GM12878 (cell line): ENCODE measurements around the gene AKNA.

Experiments
- EP300 ChIP-seq, 2 experiments: fragments of 150-350 bp in 1 of 2; IDR thresholded peaks; 2 replicates each; pipeline ENCODE4 v1.6.1; 2011 to 2012; ENCODE audit warnings: low read depth in 2 of 2, low read length in 2 of 2, borderline replicate concordance in 1 of 2, improper control_type of control experiment in 1 of 2, inconsistent platforms in 1 of 2; ENCODE audit not compliant: control insufficient read depth in 1 of 2
- FOXM1 ChIP-seq: IDR thresholded peaks from 2 replicates; pipeline ENCODE4 v1.6.1; 2012; ENCODE audit warnings: low read depth, mild to moderate bottlenecking, inconsistent platforms, low read length, moderate library complexity
- NRF1 ChIP-seq: conservative IDR thresholded peaks from 2 replicates; pipeline ENCODE4 v1.6.1; 2011; ENCODE audit warnings: mild to moderate bottlenecking, low read depth, low read length, improper control_type of control experiment
- POLR2AphosphoS5 ChIP-seq: IDR thresholded peaks from 2 replicates; pipeline ENCODE4 v1.6.1; 2011; ENCODE audit warnings: mild to moderate bottlenecking, low read length, inconsistent platforms
- RBBP5 ChIP-seq: fragments of 200-600 bp; sonication (generic); conservative IDR thresholded peaks from 2 replicates; pipeline ENCODE4 v1.6.1; 2016
- TARDBP ChIP-seq: IDR thresholded peaks from 2 replicates; pipeline ENCODE4 v1.6.1; 2016; ENCODE audit warnings: borderline replicate concordance
- ZNF274 ChIP-seq: IDR thresholded peaks from one replicate; pipeline ENCODE4 v1.8.0; 2011; ENCODE audit not compliant: insufficient read length, insufficient read depth
- TF ChIP-seq, protein P1 (sequence below), 3 experiments: IDR thresholded peaks in 2 of 3; conservative IDR thresholded peaks in 1 of 3; 2 replicates each; pipeline ENCODE4 v1.5.1; 2011; ENCODE audit warnings: low read depth in 3 of 3, low read length in 3 of 3, mild to moderate bottlenecking in 3 of 3, control low read depth in 2 of 3, moderate library complexity in 2 of 3, inconsistent platforms in 1 of 3, mixed read lengths in 1 of 3; ENCODE audit not compliant: control insufficient read depth in 2 of 3, insufficient read depth in 1 of 3; ENCODE audit errors: extremely low read depth in 1 of 3
- TF ChIP-seq, protein P2 (sequence below): IDR thresholded peaks from 2 replicates; pipeline ENCODE4 v1.6.1; 2012; ENCODE audit warnings: low read depth, low read length, improper control_type of control experiment
- TF ChIP-seq, protein P3 (sequence below): fragments of 450-650 bp; formaldehyde crosslinking; IDR thresholded peaks from 2 replicates; pipeline ENCODE4 v1.4.0; 2020; ENCODE audit warnings: mild to moderate bottlenecking, moderate library complexity
- TF ChIP-seq, protein P4 (sequence below): IDR thresholded peaks from 2 replicates; pipeline ENCODE4 v1.6.1; 2012; ENCODE audit warnings: mild to moderate bottlenecking, low read depth, low read length

DNA sequence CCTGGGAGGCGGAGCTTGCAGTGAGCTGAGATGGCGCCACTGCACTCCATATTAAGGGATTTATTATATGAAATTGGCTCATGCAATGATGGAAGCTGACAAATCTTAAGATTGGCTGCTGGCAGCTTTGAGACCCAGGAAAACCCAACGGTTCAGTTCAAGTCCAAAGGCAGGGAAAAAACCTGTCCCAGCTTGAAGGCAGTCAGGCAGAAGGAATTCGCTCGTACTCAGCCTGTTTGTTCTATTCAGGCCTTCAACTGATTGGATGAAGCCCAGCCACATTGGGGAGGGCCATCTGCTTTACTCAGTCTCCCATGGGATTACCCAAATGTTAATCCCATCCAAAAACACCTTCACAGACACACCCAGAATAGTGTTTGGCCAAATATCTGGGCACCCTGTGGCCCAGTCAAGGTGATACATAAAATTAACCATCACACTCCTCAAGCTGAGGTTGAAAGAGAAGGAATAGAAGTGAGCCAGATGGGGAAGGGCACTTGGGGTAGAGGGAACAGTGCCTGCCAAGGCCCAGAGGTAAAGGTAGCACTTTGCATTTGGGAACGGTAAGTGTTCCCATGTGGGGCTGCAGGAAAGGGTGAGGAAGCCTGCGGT is 73.4 kb downstream of the AKNA start:
- TF ChIP-seq NRF1, result no peak
- TF ChIP-seq POLR2AphosphoS5, result no peak
- TF ChIP-seq, protein P1, sequence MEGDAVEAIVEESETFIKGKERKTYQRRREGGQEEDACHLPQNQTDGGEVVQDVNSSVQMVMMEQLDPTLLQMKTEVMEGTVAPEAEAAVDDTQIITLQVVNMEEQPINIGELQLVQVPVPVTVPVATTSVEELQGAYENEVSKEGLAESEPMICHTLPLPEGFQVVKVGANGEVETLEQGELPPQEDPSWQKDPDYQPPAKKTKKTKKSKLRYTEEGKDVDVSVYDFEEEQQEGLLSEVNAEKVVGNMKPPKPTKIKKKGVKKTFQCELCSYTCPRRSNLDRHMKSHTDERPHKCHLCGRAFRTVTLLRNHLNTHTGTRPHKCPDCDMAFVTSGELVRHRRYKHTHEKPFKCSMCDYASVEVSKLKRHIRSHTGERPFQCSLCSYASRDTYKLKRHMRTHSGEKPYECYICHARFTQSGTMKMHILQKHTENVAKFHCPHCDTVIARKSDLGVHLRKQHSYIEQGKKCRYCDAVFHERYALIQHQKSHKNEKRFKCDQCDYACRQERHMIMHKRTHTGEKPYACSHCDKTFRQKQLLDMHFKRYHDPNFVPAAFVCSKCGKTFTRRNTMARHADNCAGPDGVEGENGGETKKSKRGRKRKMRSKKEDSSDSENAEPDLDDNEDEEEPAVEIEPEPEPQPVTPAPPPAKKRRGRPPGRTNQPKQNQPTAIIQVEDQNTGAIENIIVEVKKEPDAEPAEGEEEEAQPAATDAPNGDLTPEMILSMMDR (IDR thresholded peaks at IDR 0.05 in 2 of 3, conservative IDR thresholded peaks at IDR 0.05 in 1 of 3; ENCODE audit: control insufficient read depth in 2 of 3, extremely low read depth in 1 of 3, insufficient read depth in 1 of 3, low read depth in 3 of 3, low read length in 3 of 3), result no peak
- TF ChIP-seq, protein P2, sequence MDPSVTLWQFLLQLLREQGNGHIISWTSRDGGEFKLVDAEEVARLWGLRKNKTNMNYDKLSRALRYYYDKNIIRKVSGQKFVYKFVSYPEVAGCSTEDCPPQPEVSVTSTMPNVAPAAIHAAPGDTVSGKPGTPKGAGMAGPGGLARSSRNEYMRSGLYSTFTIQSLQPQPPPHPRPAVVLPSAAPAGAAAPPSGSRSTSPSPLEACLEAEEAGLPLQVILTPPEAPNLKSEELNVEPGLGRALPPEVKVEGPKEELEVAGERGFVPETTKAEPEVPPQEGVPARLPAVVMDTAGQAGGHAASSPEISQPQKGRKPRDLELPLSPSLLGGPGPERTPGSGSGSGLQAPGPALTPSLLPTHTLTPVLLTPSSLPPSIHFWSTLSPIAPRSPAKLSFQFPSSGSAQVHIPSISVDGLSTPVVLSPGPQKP, result no peak
- no peak for TF ChIP-seq TARDBP
- TF ChIP-seq, protein P3, sequence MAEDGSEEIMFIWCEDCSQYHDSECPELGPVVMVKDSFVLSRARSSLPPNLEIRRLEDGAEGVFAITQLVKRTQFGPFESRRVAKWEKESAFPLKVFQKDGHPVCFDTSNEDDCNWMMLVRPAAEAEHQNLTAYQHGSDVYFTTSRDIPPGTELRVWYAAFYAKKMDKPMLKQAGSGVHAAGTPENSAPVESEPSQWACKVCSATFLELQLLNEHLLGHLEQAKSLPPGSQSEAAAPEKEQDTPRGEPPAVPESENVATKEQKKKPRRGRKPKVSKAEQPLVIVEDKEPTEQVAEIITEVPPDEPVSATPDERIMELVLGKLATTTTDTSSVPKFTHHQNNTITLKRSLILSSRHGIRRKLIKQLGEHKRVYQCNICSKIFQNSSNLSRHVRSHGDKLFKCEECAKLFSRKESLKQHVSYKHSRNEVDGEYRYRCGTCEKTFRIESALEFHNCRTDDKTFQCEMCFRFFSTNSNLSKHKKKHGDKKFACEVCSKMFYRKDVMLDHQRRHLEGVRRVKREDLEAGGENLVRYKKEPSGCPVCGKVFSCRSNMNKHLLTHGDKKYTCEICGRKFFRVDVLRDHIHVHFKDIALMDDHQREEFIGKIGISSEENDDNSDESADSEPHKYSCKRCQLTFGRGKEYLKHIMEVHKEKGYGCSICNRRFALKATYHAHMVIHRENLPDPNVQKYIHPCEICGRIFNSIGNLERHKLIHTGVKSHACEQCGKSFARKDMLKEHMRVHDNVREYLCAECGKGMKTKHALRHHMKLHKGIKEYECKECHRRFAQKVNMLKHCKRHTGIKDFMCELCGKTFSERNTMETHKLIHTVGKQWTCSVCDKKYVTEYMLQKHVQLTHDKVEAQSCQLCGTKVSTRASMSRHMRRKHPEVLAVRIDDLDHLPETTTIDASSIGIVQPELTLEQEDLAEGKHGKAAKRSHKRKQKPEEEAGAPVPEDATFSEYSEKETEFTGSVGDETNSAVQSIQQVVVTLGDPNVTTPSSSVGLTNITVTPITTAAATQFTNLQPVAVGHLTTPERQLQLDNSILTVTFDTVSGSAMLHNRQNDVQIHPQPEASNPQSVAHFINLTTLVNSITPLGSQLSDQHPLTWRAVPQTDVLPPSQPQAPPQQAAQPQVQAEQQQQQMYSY, result no peak
- TF ChIP-seq ZNF274, result no peak
- no peak for TF ChIP-seq EP300 (IDR thresholded peaks at IDR 0.05; ENCODE audit: borderline replicate concordance in 1 of 2, control insufficient read depth in 1 of 2, low read depth in 2 of 2, low read length in 2 of 2)
- TF ChIP-seq RBBP5, result no peak
- TF ChIP-seq, protein P4, sequence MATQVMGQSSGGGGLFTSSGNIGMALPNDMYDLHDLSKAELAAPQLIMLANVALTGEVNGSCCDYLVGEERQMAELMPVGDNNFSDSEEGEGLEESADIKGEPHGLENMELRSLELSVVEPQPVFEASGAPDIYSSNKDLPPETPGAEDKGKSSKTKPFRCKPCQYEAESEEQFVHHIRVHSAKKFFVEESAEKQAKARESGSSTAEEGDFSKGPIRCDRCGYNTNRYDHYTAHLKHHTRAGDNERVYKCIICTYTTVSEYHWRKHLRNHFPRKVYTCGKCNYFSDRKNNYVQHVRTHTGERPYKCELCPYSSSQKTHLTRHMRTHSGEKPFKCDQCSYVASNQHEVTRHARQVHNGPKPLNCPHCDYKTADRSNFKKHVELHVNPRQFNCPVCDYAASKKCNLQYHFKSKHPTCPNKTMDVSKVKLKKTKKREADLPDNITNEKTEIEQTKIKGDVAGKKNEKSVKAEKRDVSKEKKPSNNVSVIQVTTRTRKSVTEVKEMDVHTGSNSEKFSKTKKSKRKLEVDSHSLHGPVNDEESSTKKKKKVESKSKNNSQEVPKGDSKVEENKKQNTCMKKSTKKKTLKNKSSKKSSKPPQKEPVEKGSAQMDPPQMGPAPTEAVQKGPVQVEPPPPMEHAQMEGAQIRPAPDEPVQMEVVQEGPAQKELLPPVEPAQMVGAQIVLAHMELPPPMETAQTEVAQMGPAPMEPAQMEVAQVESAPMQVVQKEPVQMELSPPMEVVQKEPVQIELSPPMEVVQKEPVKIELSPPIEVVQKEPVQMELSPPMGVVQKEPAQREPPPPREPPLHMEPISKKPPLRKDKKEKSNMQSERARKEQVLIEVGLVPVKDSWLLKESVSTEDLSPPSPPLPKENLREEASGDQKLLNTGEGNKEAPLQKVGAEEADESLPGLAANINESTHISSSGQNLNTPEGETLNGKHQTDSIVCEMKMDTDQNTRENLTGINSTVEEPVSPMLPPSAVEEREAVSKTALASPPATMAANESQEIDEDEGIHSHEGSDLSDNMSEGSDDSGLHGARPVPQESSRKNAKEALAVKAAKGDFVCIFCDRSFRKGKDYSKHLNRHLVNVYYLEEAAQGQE, result no peak
- TF ChIP-seq FOXM1, result no peak
